Uterus (tissue), 4 donors: Measurements from ENCODE around the gene GPR6. TPM values are rescaled to one million over a fixed set of nuclear protein-coding genes. Genes with fewer than 3 reads are reported as not detected.

Source experiments
- DNase-seq, 2 donors: peaks; one replicate each; pipeline ENCODE4 v3.0.0-alpha.2; 2019 to 2020
- H3K27ac ChIP-seq, 2 donors: fragments of 200-600 bp; sonication (generic); 1 replicate in 1 of 2; 2 replicates in 1 of 2; pipeline ENCODE4 v1.5.1; 2016 to 2018
- H3K27me3 ChIP-seq, 2 donors: fragments of 200-600 bp; sonication (generic); one replicate each; pipeline ENCODE4 v1.5.1; 2018 to 2019; ENCODE audit warnings: control low read depth in 1 of 2
- H3K36me3 ChIP-seq, 2 donors: fragments of 200-600 bp; sonication (generic); one replicate each; pipeline ENCODE4 v1.5.1; 2019; ENCODE audit warnings: control low read depth in 1 of 2
- H3K4me1 ChIP-seq, 2 donors: fragments of 200-600 bp; sonication (generic); one replicate each; pipeline ENCODE4 v1.5.1; 2018 to 2019; ENCODE audit warnings: control low read depth in 1 of 2
- H3K4me3 ChIP-seq, 2 donors: fragments of 200-600 bp; sonication (generic); 1 replicate in 1 of 2; 2 replicates in 1 of 2; pipeline ENCODE4 v1.5.1; 2018 to 2019; ENCODE audit warnings: mild to moderate bottlenecking in 1 of 2
- H3K9me3 ChIP-seq, 2 donors: fragments of 200-600 bp; sonication (generic); one replicate each; pipeline ENCODE4 v1.5.1; 2019; ENCODE audit warnings: control low read depth in 1 of 2
- CTCF ChIP-seq, 4 experiments: fragments of 200-600 bp in 2 of 4; fragments of 450-650 bp in 2 of 4; sonication (generic) in 2 of 4; IDR thresholded peaks; one replicate each; pipeline ENCODE4 v1.5.1; 2016 to 2019; ENCODE audit warnings: antibody characterized with exemption in 4 of 4, mild to moderate bottlenecking in 2 of 4, moderate library complexity in 1 of 4
- POLR2A ChIP-seq, 2 donors: fragments of 450-650 bp; IDR thresholded peaks; one replicate each; pipeline ENCODE4 v1.6.1; 2016; ENCODE audit warnings: antibody characterized with exemption in 2 of 2, mild to moderate bottlenecking in 1 of 2, moderate library complexity in 1 of 2
- intact Hi-C: fragments of 100-400 bp; cut with DNase I; formaldehyde crosslinking; loops from one replicate; pipeline ENCODE4 v1.15.1; 2023; ENCODE audit warnings: low total_unique reads
- total RNA-seq, 4 donors: library from RNA; depleted of rRNA in 3 of 4; stranded (reverse); fragments of >200 nt in 3 of 4; gene quantifications; one replicate each; pipeline versions ENCODE4 v1.1.0 to v1.2.4, GENCODE V29; 2014 to 2023
- donor health status: DM: yes; HTN: yes; CAD: no.

GPR6 gene
- total RNA-seq, 4 donors from 2014 or later, result not detected

GRCh38 chr6:109946979-109947378 is 31.1 kb upstream of the GPR6 start:
- Histone ChIP-seq H3K4me1 (no peaks in the 10 kb centered on the region), H3K36me3 (no peaks in the 10 kb centered on the region), H3K27ac (no peak overlapping the region), H3K9me3 (no peaks in the 10 kb centered on the region), H3K27me3 (no peaks in the 10 kb centered on the region), H3K4me3 (no peak overlapping the region)
- intact Hi-C loops, result no loop called here
- no peak for TF ChIP-seq POLR2A (IDR thresholded peaks at IDR 0.05)
- TF ChIP-seq CTCF (IDR thresholded peaks at IDR 0.05), result no peak
- DNase-seq, result no peak

- Histone ChIP-seq H3K36me3 (no peaks in the 10 kb centered on the region), H3K9me3 (no peaks in the 10 kb centered on the region), H3K4me1 (no peaks in the 10 kb centered on the region), H3K4me3 (no peak overlapping the region), H3K27me3 (no peaks in the 10 kb centered on the region), H3K27ac (no peak overlapping the region)
- TF ChIP-seq CTCF (IDR thresholded peaks at IDR 0.05), result no peak
- no peak for TF ChIP-seq POLR2A (IDR thresholded peaks at IDR 0.05)
- intact Hi-C loops, result no loop called here
- no peak for DNase-seq
Measured at GRCh38 chr6:109949281-109950065, 28.6 kb upstream of the GPR6 start.

GRCh38 chr6:109955491-109955890 is 22.6 kb upstream of the GPR6 start:
- Histone ChIP-seq H3K36me3 (no peaks in the 10 kb centered on the region), H3K9me3 (no peaks in the 10 kb centered on the region), H3K27ac (no peak overlapping the region), H3K4me1 (no peaks in the 10 kb centered on the region), H3K27me3 (no peaks in the 10 kb centered on the region), H3K4me3 (no peak overlapping the region)
- DNase-seq, result no peak
- TF ChIP-seq POLR2A (IDR thresholded peaks at IDR 0.05), result no peak
- no peak for TF ChIP-seq CTCF (IDR thresholded peaks at IDR 0.05)
- intact Hi-C loops, result no loop called here

- Histone ChIP-seq H3K4me1 (no peaks in the 10 kb centered on the region), H3K27ac (no peak overlapping the region), H3K4me3 (no peak overlapping the region), H3K27me3 (no peaks in the 10 kb centered on the region), H3K9me3 (no peaks in the 10 kb centered on the region), H3K36me3 (no peaks in the 10 kb centered on the region)
- no peak for DNase-seq
- TF ChIP-seq POLR2A (IDR thresholded peaks at IDR 0.05) (no peak), CTCF (IDR thresholded peaks at IDR 0.05) (no peak)
- intact Hi-C loops, result no loop called here
Measured at GRCh38 chr6:109958626-109959025, 19.5 kb upstream of the GPR6 start.

DNA sequence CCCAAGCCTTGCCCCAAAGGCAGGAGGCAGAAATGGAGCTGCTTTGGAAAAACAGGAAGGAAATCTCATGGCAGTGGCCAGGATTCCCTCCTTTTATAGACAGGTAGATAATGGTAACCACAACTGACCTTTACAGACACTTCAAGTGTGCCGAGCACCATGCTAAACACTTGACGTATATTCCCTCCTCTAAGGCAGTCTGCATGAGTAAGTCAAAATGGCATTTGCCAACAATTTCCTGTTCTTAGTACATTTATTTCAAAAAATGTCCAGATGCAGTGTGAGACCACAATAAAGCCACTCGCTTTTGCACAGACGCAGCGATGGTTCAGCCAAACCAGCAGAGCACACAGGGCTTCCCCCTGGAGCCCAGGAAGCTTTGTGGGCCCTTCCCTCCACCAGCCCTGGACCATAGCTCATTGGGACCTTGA is 16.5 kb upstream of the GPR6 start:
- no peaks in the 10 kb centered on the region for H3K27me3 ChIP-seq
- intact Hi-C loops, result no loop called here

More for the DNA sequence above, 16.5 kb upstream of the GPR6 start:
- no peaks in the 10 kb centered on the region for H3K4me1 ChIP-seq
- no peak overlapping the region for H3K27ac ChIP-seq
- DNase-seq, result no peak
- no peaks in the 10 kb centered on the region for H3K36me3 ChIP-seq
- no peak for TF ChIP-seq CTCF (IDR thresholded peaks at IDR 0.05)
- no peak for TF ChIP-seq POLR2A (IDR thresholded peaks at IDR 0.05)
- no peak overlapping the region for H3K4me3 ChIP-seq
- no peaks in the 10 kb centered on the region for H3K9me3 ChIP-seq
